Calu3 (cell line): ENCODE results near the gene FREY1. TPM values are rescaled to one million over a fixed set of nuclear protein-coding genes. Genes with fewer than 3 reads are reported as not detected.

Experiments
- BruUV-seq: library from RNA; stranded (reverse); fragments of 400-500 nt; replicated peaks from 2 replicates; lab custom pipeline; 2021; lab: Mats Ljungman, UMichigan
- CTCF ChIA-PET: fragments of 300-600 bp; sonication (Branson Sonifier 250); formaldehyde crosslinking; loops from one replicate; lab custom pipeline; 2022; ENCODE audit warnings: antibody characterized with exemption; lab: Charles Lee
- DNase-seq: peaks from one replicate; pipeline ENCODE4 v3.0.0; 2022
- H3K27ac Mint-ChIP-seq: one replicate; pipeline ENCODE4 v1.8.0; 2022; ENCODE audit warnings: mixed read lengths; ENCODE audit not compliant: unreplicated experiment
- H3K27me3 Mint-ChIP-seq: one replicate; pipeline ENCODE4 v1.8.0; 2022; ENCODE audit warnings: mixed read lengths; ENCODE audit not compliant: unreplicated experiment
- H3K36me3 Mint-ChIP-seq: one replicate; pipeline ENCODE4 v1.8.0; 2022; ENCODE audit warnings: mild to moderate bottlenecking, moderate library complexity, mixed read lengths; ENCODE audit not compliant: insufficient read depth, unreplicated experiment
- H3K4me1 Mint-ChIP-seq: one replicate; pipeline ENCODE4 v1.8.0; 2022; ENCODE audit warnings: mild to moderate bottlenecking, low read depth, mixed read lengths; ENCODE audit not compliant: unreplicated experiment
- H3K4me3 Mint-ChIP-seq: one replicate; pipeline ENCODE4 v1.8.0; 2022; ENCODE audit warnings: mild to moderate bottlenecking, low read depth, moderate library complexity, mixed read lengths; ENCODE audit not compliant: unreplicated experiment
- H3K9me3 Mint-ChIP-seq: one replicate; pipeline ENCODE4 v1.8.0; 2022; ENCODE audit warnings: low read depth, mixed read lengths; ENCODE audit not compliant: unreplicated experiment
- CTCF ChIP-seq: fragments of 200-600 bp; IDR thresholded peaks from one replicate; pipeline ENCODE4 v1.8.0; 2022; ENCODE audit warnings: antibody characterized with exemption; ENCODE audit not compliant: unreplicated experiment
- intact Hi-C: fragments of 100-400 bp; cut with micrococcal nuclease; formaldehyde crosslinking; loops from one replicate; pipeline ENCODE4 v1.10.0; 2022; ENCODE audit not compliant: unreplicated experiment
- total RNA-seq: library from RNA; stranded (reverse); gene quantifications from 2 replicates; pipeline ENCODE4 v1.2.3, GENCODE V29; 2022

The FREY1 gene
- total RNA-seq, 1 experiment from 2014 or later, result 0.99 TPM

- H3K27me3 Mint-ChIP-seq, result no peaks in the 10 kb centered on the region
- intact Hi-C loops, result no loop called here
- TF ChIP-seq CTCF, result no peak
Observed at GRCh38 chr11:45860764-45861510, 46.1 kb downstream of the FREY1 start.

DNA sequence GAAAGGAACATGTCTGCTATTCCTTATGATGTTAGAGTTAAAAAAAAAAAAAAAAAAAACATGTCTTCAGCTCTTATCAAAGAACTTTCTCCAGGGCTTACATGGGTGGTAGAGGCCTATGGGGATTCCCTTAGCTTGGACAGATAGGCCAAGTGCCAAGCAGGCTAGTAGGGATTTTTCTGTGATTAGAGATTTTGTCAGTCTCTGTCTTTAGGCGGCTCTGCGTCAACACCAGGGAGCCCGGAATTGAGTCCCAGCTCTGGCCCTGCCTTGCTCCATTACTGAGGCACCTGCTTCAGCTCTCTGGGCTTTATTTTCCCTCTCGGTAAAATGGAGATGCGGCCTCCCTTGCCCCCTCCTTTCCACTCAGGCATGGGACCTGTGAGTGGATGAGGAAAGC is 46.7 kb downstream of the FREY1 start:
- BruUV-seq, result no TSS peak
- Mint-ChIP-seq H3K27me3 (no peaks in the 10 kb centered on the region), H3K4me3 (no peak overlapping the region), H3K9me3 (no peaks in the 10 kb centered on the region), H3K27ac (no peak overlapping the region), H3K36me3 (peaks cover 8% of the 10 kb centered on the region), H3K4me1 (no peaks in the 10 kb centered on the region)
- DNase-seq, result no peak
- CTCF ChIA-PET, result interaction anchor here (1.0 kb wide), 1 partner anchor 16 kb away, joined by 3 read pairs; no protein-coding TSS in a partner anchor
- TF ChIP-seq CTCF, result no peak
- intact Hi-C loops, result no loop called here

More at GRCh38 chr11:45860764-45861510, 46.1 kb downstream of the FREY1 start:
- Mint-ChIP-seq H3K27ac (no peak overlapping the region), H3K9me3 (no peaks in the 10 kb centered on the region), H3K36me3 (peaks cover 14% of the 10 kb centered on the region), H3K4me1 (no peaks in the 10 kb centered on the region), H3K4me3 (no peak overlapping the region)
- CTCF ChIA-PET, result interaction anchor here (0.6 to 1.0 kb wide), 2 partner anchors 15 to 593 kb away, joined by 3 read pairs; no protein-coding TSS in a partner anchor
- DNase-seq, result no peak
- no TSS peak for BruUV-seq

DNA sequence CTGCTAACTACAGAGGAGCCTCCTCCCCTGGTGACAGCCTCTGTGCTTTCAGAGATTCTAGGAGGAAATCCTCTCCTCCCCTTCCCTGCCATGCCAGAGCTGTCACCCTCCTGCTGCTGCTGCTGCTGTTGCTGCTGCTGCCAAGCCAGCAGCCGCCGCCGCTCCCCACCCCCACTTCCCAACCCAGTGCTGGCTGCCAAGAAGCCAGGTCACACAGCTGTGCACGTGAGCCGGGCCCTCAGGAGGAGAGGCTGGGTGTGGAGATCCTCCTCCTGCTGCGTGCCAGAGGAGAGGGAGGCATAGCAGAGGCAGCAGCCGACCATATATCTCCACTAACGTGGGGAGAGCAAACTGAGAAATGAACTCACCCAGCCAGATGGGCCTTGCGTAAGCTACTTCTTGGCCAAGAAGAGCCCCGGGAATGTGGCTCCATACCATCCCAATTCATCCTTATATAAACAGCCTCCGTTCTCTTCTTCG is 47.4 kb downstream of the FREY1 start:
- H3K4me1 Mint-ChIP-seq, result no peaks in the 10 kb centered on the region
- CTCF ChIA-PET, result no interaction called here
- peaks cover 6% of the 10 kb centered on the region for H3K36me3 Mint-ChIP-seq
- H3K27me3 Mint-ChIP-seq, result no peaks in the 10 kb centered on the region
- no peaks in the 10 kb centered on the region for H3K9me3 Mint-ChIP-seq
- no TSS peak for BruUV-seq
- intact Hi-C loops, result no loop called here
- no peak for DNase-seq
- TF ChIP-seq CTCF, result no peak
- no peak overlapping the region for H3K27ac Mint-ChIP-seq
- H3K4me3 Mint-ChIP-seq, result no peak overlapping the region

DNA sequence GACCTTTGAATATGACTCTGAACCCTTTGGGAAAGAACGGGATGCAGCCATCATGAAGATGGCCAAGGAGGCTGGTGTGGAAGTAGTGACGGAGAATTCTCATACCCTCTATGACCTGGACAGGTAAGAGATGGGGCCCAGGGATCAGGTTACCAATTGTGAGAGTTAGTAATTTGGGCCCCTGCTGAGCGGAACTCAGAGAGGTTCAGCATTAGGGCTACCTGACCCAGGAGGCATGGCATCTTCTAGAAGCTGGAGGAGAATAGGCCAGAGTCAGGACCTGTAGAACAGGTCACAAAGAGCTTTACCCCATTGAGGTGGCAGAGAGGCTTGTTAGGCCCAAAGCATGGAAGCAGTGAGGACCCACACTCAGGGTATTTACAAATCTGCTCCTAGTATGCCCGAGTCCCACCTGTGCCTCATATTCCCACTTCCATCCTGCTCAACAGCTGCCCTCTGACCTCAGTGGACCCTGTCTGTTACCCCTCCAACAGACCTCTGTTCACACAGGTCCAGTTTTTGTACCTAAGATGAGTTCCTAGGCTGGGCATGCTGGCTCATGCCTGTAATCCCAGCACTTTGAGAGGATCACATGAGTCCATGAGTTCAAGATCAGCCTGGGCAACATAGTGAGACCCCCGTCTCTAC is 48.2 kb downstream of the FREY1 start:
- Mint-ChIP-seq H3K4me3 (no peak overlapping the region), H3K36me3 (peaks cover 6% of the 10 kb centered on the region), H3K27me3 (no peaks in the 10 kb centered on the region), H3K9me3 (no peaks in the 10 kb centered on the region), H3K4me1 (no peaks in the 10 kb centered on the region), H3K27ac (no peak overlapping the region)
- no TSS peak for BruUV-seq
- intact Hi-C loops, result no loop called here
- CTCF ChIA-PET, result interaction anchor here (0.6 kb wide), 1 partner anchor 8 kb away, joined by 3 read pairs; no protein-coding TSS in a partner anchor
- TF ChIP-seq CTCF, result no peak
- DNase-seq, result no peak
